IMR-90 (cell line): ENCODE data around the gene MAGEA6. TPM values are rescaled to one million over a fixed set of nuclear protein-coding genes. Genes with fewer than 3 reads are reported as not detected.
"Not testable (repeated sequence)": the region's sequence is repeated elsewhere in the genome, so short reads cannot be mapped to it uniquely, and the experiment has no call there.

ENCODE experiments used
- ATAC-seq: fragments of 200-7000 bp; cut with Tn5 transposase; 2 replicates; pipeline ENCODE4 v1.9.1; 2020; ENCODE audit warnings: low read depth, mild to moderate bottlenecking, moderate library complexity
- BruUV-seq: library from RNA; stranded (reverse); fragments of 400-500 nt; replicated peaks from 2 replicates; lab custom pipeline; 2021; lab: Mats Ljungman, UMichigan
- CTCF ChIA-PET: fragments of 300-600 bp; formaldehyde crosslinking; extraction: SDS; loops from one replicate; lab custom pipeline; 2021; ENCODE audit warnings: antibody characterized with exemption; lab: Yijun Ruan, JAX
- POLR2A ChIA-PET: fragments of 300-600 bp; sonication (Branson Sonifier 250); formaldehyde crosslinking; loops from one replicate; lab custom pipeline; 2022; ENCODE audit warnings: antibody characterized with exemption; ENCODE audit not compliant: unreplicated experiment; lab: Charles Lee
- DNase-seq: peaks from one replicate; pipeline ENCODE4 v3.0.0; 2013
- H2AFZ ChIP-seq: replicated peaks from 2 replicates; pipeline ENCODE3; 2013; ENCODE audit warnings: low read length, mild to moderate bottlenecking; ENCODE audit not compliant: poor library complexity
- H2AK5ac ChIP-seq: 2 replicates; pipeline ENCODE4 v1.6.1; 2013; ENCODE audit warnings: low read depth, low read length, inconsistent platforms
- H2AK9ac ChIP-seq: replicated peaks from 2 replicates; pipeline ENCODE3; 2013; ENCODE audit warnings: mild to moderate bottlenecking, low read depth, low read length, moderate library complexity; ENCODE audit not compliant: poor library complexity
- H2BK120ac ChIP-seq: 2 replicates; pipeline ENCODE4 v1.6.1; 2013; ENCODE audit warnings: low read depth, low read length, inconsistent platforms
- H2BK15ac ChIP-seq: 3 replicates; pipeline ENCODE4 v1.6.1; 2013; ENCODE audit warnings: low read depth, low read length, inconsistent platforms
- H2BK20ac ChIP-seq: 2 replicates; pipeline ENCODE4 v1.6.1; 2013; ENCODE audit warnings: low read depth, mild to moderate bottlenecking, inconsistent platforms, low read length, moderate library complexity
- H2BK5ac ChIP-seq: 2 replicates; pipeline ENCODE4 v1.6.1; 2013; ENCODE audit warnings: mild to moderate bottlenecking, low read depth, low read length, inconsistent platforms; ENCODE audit not compliant: poor library complexity, severe bottlenecking
- H3K14ac ChIP-seq: replicated peaks from 2 replicates; pipeline ENCODE4 v1.6.1; 2013; ENCODE audit warnings: low read depth, low read length, inconsistent platforms
- H3K18ac ChIP-seq: 2 replicates; pipeline ENCODE4 v1.6.1; 2013; ENCODE audit warnings: low read depth, low read length, control low read depth
- H3K23ac ChIP-seq: 2 replicates; pipeline ENCODE4 v1.6.1; 2013; ENCODE audit warnings: low read depth, low read length, inconsistent platforms
- H3K27ac ChIP-seq: 2 replicates; pipeline ENCODE4 v1.5.1; 2013; ENCODE audit warnings: mild to moderate bottlenecking, control low read depth, low read length; ENCODE audit not compliant: insufficient read depth
- H3K27me3 ChIP-seq: 2 replicates; pipeline ENCODE4 v1.6.1; 2013; ENCODE audit warnings: low read length; ENCODE audit not compliant: control insufficient read depth, insufficient read depth
- H3K36me3 ChIP-seq: 2 replicates; pipeline ENCODE4 v1.6.1; 2013; ENCODE audit warnings: low read length, mixed read lengths; ENCODE audit not compliant: control insufficient read depth, insufficient read depth
- H3K4ac ChIP-seq: 2 replicates; pipeline ENCODE4 v1.6.1; 2013; ENCODE audit warnings: low read depth, low read length, inconsistent platforms
- H3K4me1 ChIP-seq: 2 replicates; pipeline ENCODE4 v1.6.1; 2013; ENCODE audit warnings: low read length, mixed read lengths; ENCODE audit not compliant: control insufficient read depth, insufficient read depth
- H3K4me2 ChIP-seq: 2 replicates; pipeline ENCODE4 v1.6.1; 2013; ENCODE audit warnings: low read depth, mild to moderate bottlenecking, control low read depth, low read length, moderate library complexity
- H3K4me3 ChIP-seq: 2 replicates; pipeline ENCODE4 v1.5.1; 2013; ENCODE audit warnings: low read depth, mild to moderate bottlenecking, control low read depth, low read length, moderate library complexity; ENCODE audit not compliant: insufficient read depth
- H3K56ac ChIP-seq: 2 replicates; pipeline ENCODE4 v1.6.1; 2013; ENCODE audit warnings: low read length, inconsistent platforms; ENCODE audit not compliant: insufficient read depth; ENCODE audit errors: extremely low read depth
- H3K79me1 ChIP-seq, 2 experiments: 2 replicates each; pipeline ENCODE4 v1.6.1; 2013; ENCODE audit warnings: low read length in 2 of 2, inconsistent platforms in 1 of 2, low read depth in 1 of 2
- H3K9ac ChIP-seq: 2 replicates; pipeline ENCODE4 v1.6.1; 2013; ENCODE audit warnings: low read depth, low read length, control low read depth
- H3K9me1 ChIP-seq: 2 replicates; pipeline ENCODE4 v1.6.1; 2013; ENCODE audit warnings: low read length, inconsistent platforms; ENCODE audit not compliant: insufficient read depth
- H3K9me3 ChIP-seq: 2 replicates; pipeline ENCODE4 v1.6.1; 2013; ENCODE audit warnings: low read length; ENCODE audit not compliant: control insufficient read depth, insufficient read depth
- H4K20me1 ChIP-seq: 2 replicates; pipeline ENCODE4 v1.6.1; 2013; ENCODE audit warnings: low read length, inconsistent platforms; ENCODE audit not compliant: insufficient read depth
- H4K5ac ChIP-seq: 2 replicates; pipeline ENCODE4 v1.6.1; 2013; ENCODE audit warnings: mild to moderate bottlenecking, low read depth, low read length, control low read depth
- H4K8ac ChIP-seq, 2 experiments: 2 replicates each; pipeline ENCODE4 v1.6.1; 2013; ENCODE audit warnings: low read depth in 2 of 2, low read length in 2 of 2, control low read depth in 1 of 2, inconsistent platforms in 1 of 2
- H4K91ac ChIP-seq: 2 replicates; pipeline ENCODE4 v1.6.1; 2013; ENCODE audit warnings: low read depth, low read length, inconsistent platforms; ENCODE audit not compliant: insufficient read depth
- WGBS, 2 experiments: methylation state at CpG; one replicate each; pipeline versions ENCODE4 v1.1.5 to v1.1.7; 2013; ENCODE audit warnings: missing lambda C conversion rate in 2 of 2; ENCODE audit not compliant: insufficient read length in 1 of 2; ENCODE audit errors: extremely low coverage in 2 of 2; 5-methylcytosine and 5-hydroxymethylcytosine counted together
- dilution Hi-C: fragments of 300-500 bp; cut with HindIII; formaldehyde crosslinking; loops from one replicate; pipeline ENCODE4 v1.14.3; 2018; ENCODE audit warnings: low sequenced_read_pairs; ENCODE audit not compliant: unreplicated experiment
- in situ Hi-C: fragments of 300-500 bp; cut with MboI; formaldehyde crosslinking; loops from 3 replicates; pipeline ENCODE4 v1.14.3; 2019; ENCODE audit warnings: low sequenced_read_pairs, inconsistent platforms, mixed read lengths
- intact Hi-C: fragments of 100-400 bp; cut with micrococcal nuclease; formaldehyde crosslinking; loops from 2 replicates; pipeline ENCODE4 v1.10.0; 2022
- polyA plus RNA-seq, 3 experiments: library from polyadenylated mRNA; depleted of rRNA; stranded (reverse); fragments of >200 nt; gene quantifications; 2 replicates each; pipeline ENCODE4 v1.2.3, GENCODE V29; 2012; ENCODE audit warnings: low replicate concordance in 1 of 3
- total RNA-seq: library from RNA; depleted of rRNA; stranded (reverse); fragments of >200 nt; gene quantifications from 2 replicates; pipeline ENCODE4 v1.2.3, GENCODE V29; 2012

Gene MAGEA6
- total and polyA plus RNA-seq, 2 of the 4 experiments (the other 2 are of a cell fraction), result not detected

GRCh38 chrX:152736528-152736927, 33.0 kb downstream of the MAGEA6 start:
- H2AK5ac ChIP-seq, in situ Hi-C loops, H4K5ac ChIP-seq: not testable (repeated sequence)

More at GRCh38 chrX:152736528-152736927, 33.0 kb downstream of the MAGEA6 start:
- H3K9ac ChIP-seq, H3K23ac ChIP-seq, H3K9me3 ChIP-seq, CTCF ChIA-PET, dilution Hi-C loops, H3K56ac ChIP-seq, BruUV-seq, H3K4ac ChIP-seq, H3K27me3 ChIP-seq, H3K4me2 ChIP-seq, POLR2A ChIA-PET, H3K18ac ChIP-seq, H2BK20ac ChIP-seq, H3K36me3 ChIP-seq, H4K8ac ChIP-seq, H2AK9ac ChIP-seq, H3K4me1 ChIP-seq, DNase-seq, intact Hi-C loops, H2AFZ ChIP-seq, H3K14ac ChIP-seq, H2BK5ac ChIP-seq, H3K9me1 ChIP-seq, H4K20me1 ChIP-seq, H3K4me3 ChIP-seq, H3K27ac ChIP-seq, ATAC-seq, H2BK15ac ChIP-seq, H3K79me1 ChIP-seq, H2BK120ac ChIP-seq, H4K91ac ChIP-seq: not testable (repeated sequence)
- 61% methylated on average over 10 of the region's 12 CpGs; no CpG with 5 or more reads in 1 of the 2 experiments for WGBS, 2 experiments
